GM19372 (cell line): ENCODE data around the gene CT47A7.
"Not testable (repeated sequence)": the region's sequence is repeated elsewhere in the genome, so short reads cannot be mapped to it uniquely, and the experiment has no call there.

ENCODE experiments used
- ATAC-seq: cut with Tn5 transposase; IDR thresholded peaks from one replicate; pipeline ENCODE4 v1.9.1; 2021; ENCODE audit warnings: mild to moderate bottlenecking, low read depth, moderate library complexity; ENCODE audit not compliant: unreplicated experiment

The CT47A7 gene

DNA sequence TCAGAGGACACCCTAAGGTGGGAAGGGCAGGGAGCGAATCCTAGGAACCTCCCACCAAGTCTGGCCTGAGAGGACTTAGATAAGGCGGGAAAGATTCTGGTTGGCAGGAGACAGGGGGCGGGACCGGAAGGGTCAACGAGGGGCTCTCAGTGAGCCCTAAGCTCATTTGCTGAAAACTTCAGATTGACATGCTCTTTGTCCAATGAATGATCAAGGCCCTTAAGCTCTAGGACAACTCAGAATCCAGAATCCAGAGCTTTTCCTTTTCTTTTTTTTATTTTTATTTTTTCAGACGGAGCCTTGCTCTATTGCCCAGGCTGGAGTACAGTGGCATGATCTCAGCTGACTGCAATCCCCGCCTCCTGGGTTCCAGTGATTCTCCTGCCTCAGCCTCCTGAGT is at the start of gene CT47A7:
Gene CT47A7, minus strand, starts transcription at position 101 of the 400 bp plus-strand sequence. CDS start 255 bp downstream, outside the sequence.
- ATAC-seq: not testable (repeated sequence)

DNA sequence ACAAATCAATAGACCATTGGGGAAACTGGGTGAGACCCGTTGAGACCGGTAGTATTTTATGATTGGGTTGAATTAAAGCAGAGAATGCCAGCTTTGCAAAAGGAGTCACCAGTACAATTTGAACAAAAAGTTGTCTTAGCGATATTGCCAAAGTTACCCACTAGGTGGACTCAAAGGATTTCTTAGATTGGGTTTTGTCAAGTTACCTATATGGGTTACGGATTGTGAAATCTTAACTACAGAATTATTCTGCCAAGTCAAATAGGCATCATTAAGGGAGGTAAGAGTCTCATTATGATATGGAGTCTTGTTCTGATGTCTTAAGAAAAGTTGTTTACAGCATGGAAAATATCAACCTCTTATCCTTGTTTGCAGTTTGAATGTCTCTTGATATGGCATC is 44.2 kb upstream of the CT47A7 start:
- no peak for ATAC-seq

DNA sequence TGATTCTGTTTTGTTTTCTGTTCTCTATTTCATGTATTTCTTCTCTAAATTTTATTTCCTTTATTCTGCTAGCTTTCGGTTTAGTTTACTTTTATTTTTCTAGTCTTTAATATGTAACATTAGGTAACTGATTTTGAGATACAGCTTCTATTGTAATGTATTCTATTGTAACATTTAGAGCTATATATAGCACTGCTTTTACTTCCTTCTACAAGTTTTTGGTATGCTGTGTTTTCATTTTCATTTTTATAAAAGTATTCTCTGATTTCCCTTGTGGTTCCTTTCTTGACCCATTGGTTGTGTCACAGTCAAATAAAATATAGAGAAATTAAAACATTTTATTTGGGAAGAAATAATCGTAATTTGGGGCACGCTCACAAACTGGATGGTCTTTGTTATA is 43.0 kb upstream of the CT47A7 start:
- ATAC-seq: peak; percentile 51

DNA sequence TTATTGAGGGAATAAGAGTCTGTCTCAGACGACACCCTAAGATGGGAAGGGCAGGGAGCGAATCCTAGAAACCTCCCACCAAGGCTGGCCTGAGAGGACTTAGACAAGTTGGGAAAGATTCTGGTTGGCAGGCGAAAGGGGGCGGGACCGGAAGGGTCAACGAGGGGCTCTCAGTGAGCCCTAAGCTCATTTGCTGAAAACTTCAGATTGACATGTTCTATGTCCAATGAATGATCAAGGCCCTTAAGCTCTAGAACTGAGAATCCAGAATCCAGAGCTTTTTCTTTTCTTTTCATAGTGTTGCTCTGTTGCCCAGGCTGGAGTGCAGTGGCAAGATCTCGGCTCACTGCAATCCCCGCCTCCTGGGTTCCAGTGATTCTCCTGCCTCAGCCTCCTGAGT is 29.3 kb upstream of the CT47A7 start, which contains the start of gene CT47A1:
Gene CT47A1, minus strand, starts transcription at position 101 of the 400 bp plus-strand sequence. CDS start 231 bp downstream, outside the sequence.
- not testable (repeated sequence) for ATAC-seq
